ENCODE data around the gene SYTL1. TPM values are rescaled to one million over a fixed set of nuclear protein-coding genes. Genes with fewer than 3 reads are reported as not detected.

SYTL1 gene
- polyA plus RNA-seq (2012; ENCODE audit: missing spikeins) = 4.5 TPM

GRCh38 chr1:27341525-27342252, at the start of gene SYTL1:
TSS of gene SYTL1 (plus strand) at chr1:27342022. CDS start at chr1:27345335, 3,313 bp downstream.
- no peak for TF ChIP-seq TAF1 (IDR thresholded peaks at IDR 0.05; ENCODE audit: borderline replicate concordance, low read depth, low read length)
- FAIRE-seq = peak; percentile 73
- DNase-seq (ENCODE audit: insufficient read length) = peak; percentile 84

- DNase-seq (ENCODE audit: insufficient read length) (no peak), FAIRE-seq (no peak)
- TF ChIP-seq POLR2A (IDR thresholded peaks at IDR 0.05; ENCODE audit: low read depth, low read length) (no peak), POLR2AphosphoS5 (IDR thresholded peaks at IDR 0.05; ENCODE audit: low read depth, low read length) (no peak), TAF1 (IDR thresholded peaks at IDR 0.05; ENCODE audit: borderline replicate concordance, low read depth, low read length) (no peak)
Measured at GRCh38 chr1:27292106-27292505, 49.7 kb upstream of the SYTL1 start.

GRCh38 chr1:27293915-27294314, 47.9 kb upstream of the SYTL1 start:
- TF ChIP-seq POLR2AphosphoS5 (IDR thresholded peaks at IDR 0.05; ENCODE audit: low read depth, low read length) (no peak), TAF1 (IDR thresholded peaks at IDR 0.05; ENCODE audit: borderline replicate concordance, low read depth, low read length) (no peak), POLR2A (IDR thresholded peaks at IDR 0.05; ENCODE audit: low read depth, low read length) (no peak)
- DNase-seq (ENCODE audit: insufficient read length) (no peak), FAIRE-seq (no peak)

GRCh38 chr1:27296773-27297291, 45.0 kb upstream of the SYTL1 start:
- DNase-seq (ENCODE audit: insufficient read length) (peak; percentile 48), FAIRE-seq (peak; percentile 92)

GRCh38 chr1:27297903-27298302, 43.9 kb upstream of the SYTL1 start:
- no peak for TF ChIP-seq TAF1 (IDR thresholded peaks at IDR 0.05; ENCODE audit: borderline replicate concordance, low read depth, low read length)
- TF ChIP-seq POLR2A (IDR thresholded peaks at IDR 0.05; ENCODE audit: low read depth, low read length) = no peak
- TF ChIP-seq POLR2AphosphoS5 (IDR thresholded peaks at IDR 0.05; ENCODE audit: low read depth, low read length) = no peak
- DNase-seq (ENCODE audit: insufficient read length) = no peak
- no peak for FAIRE-seq

More at GRCh38 chr1:27296773-27297291, 45.0 kb upstream of the SYTL1 start:
- TF ChIP-seq TAF1 (IDR thresholded peaks at IDR 0.05; ENCODE audit: borderline replicate concordance, low read depth, low read length) (no peak), POLR2AphosphoS5 (IDR thresholded peaks at IDR 0.05; ENCODE audit: low read depth, low read length) (no peak), POLR2A (IDR thresholded peaks at IDR 0.05; ENCODE audit: low read depth, low read length) (no peak)

- FAIRE-seq = no peak
- DNase-seq (ENCODE audit: insufficient read length) = no peak
Measured at GRCh38 chr1:27298632-27299384, 43.0 kb upstream of the SYTL1 start.

GRCh38 chr1:27299385-27300271, 42.2 kb upstream of the SYTL1 start:
- FAIRE-seq (no peak), DNase-seq (ENCODE audit: insufficient read length) (no peak)
- TF ChIP-seq TAF1 (IDR thresholded peaks at IDR 0.05; ENCODE audit: borderline replicate concordance, low read depth, low read length) = no peak
- TF ChIP-seq POLR2AphosphoS5 (IDR thresholded peaks at IDR 0.05; ENCODE audit: low read depth, low read length) = no peak
- no peak for TF ChIP-seq POLR2A (IDR thresholded peaks at IDR 0.05; ENCODE audit: low read depth, low read length)

More at GRCh38 chr1:27298632-27299384, 43.0 kb upstream of the SYTL1 start:
- TF ChIP-seq TAF1 (IDR thresholded peaks at IDR 0.05; ENCODE audit: borderline replicate concordance, low read depth, low read length) = no peak
- no peak for TF ChIP-seq POLR2A (IDR thresholded peaks at IDR 0.05; ENCODE audit: low read depth, low read length)
- TF ChIP-seq POLR2AphosphoS5 (IDR thresholded peaks at IDR 0.05; ENCODE audit: low read depth, low read length) = no peak

- peak; percentile 97 for FAIRE-seq
- DNase-seq (ENCODE audit: insufficient read length) = peak; percentile 83
- TF ChIP-seq TAF1 (IDR thresholded peaks at IDR 0.05; ENCODE audit: borderline replicate concordance, low read depth, low read length) = no peak
- no peak for TF ChIP-seq POLR2AphosphoS5 (IDR thresholded peaks at IDR 0.05; ENCODE audit: low read depth, low read length)
- no peak for TF ChIP-seq POLR2A (IDR thresholded peaks at IDR 0.05; ENCODE audit: low read depth, low read length)
Measured at GRCh38 chr1:27300341-27301051, 41.3 kb upstream of the SYTL1 start.

- DNase-seq (ENCODE audit: insufficient read length) (no peak), FAIRE-seq (no peak)
- TF ChIP-seq POLR2AphosphoS5 (IDR thresholded peaks at IDR 0.05; ENCODE audit: low read depth, low read length) (no peak), POLR2A (IDR thresholded peaks at IDR 0.05; ENCODE audit: low read depth, low read length) (no peak), TAF1 (IDR thresholded peaks at IDR 0.05; ENCODE audit: borderline replicate concordance, low read depth, low read length) (no peak)
Measured at GRCh38 chr1:27301052-27301422, 40.8 kb upstream of the SYTL1 start.

GRCh38 chr1:27301582-27302199, 40.1 kb upstream of the SYTL1 start:
- no peak for TF ChIP-seq POLR2AphosphoS5 (IDR thresholded peaks at IDR 0.05; ENCODE audit: low read depth, low read length)
- no peak for TF ChIP-seq TAF1 (IDR thresholded peaks at IDR 0.05; ENCODE audit: borderline replicate concordance, low read depth, low read length)
- no peak for TF ChIP-seq POLR2A (IDR thresholded peaks at IDR 0.05; ENCODE audit: low read depth, low read length)
- no peak for DNase-seq (ENCODE audit: insufficient read length)
- no peak for FAIRE-seq
